OCI-LY3 (cell line): ENCODE results near the gene TTLL5.

Experiments
- EZH2phosphoT487 ChIP-seq: fragments of 200-600 bp; shearing (Covaris generic); IDR thresholded peaks from 2 replicates; pipeline ENCODE4 v1.6.1; 2018; ENCODE audit warnings: antibody characterized with exemption, mixed run types, low read depth
- TF ChIP-seq, protein P1 (sequence below): fragments of 200-600, 300-600 bp; sonication (generic); IDR thresholded peaks from 2 replicates; pipeline ENCODE4 v1.5.1; 2014; ENCODE audit warnings: antibody characterized with exemption, low read length, low read depth

DNA sequence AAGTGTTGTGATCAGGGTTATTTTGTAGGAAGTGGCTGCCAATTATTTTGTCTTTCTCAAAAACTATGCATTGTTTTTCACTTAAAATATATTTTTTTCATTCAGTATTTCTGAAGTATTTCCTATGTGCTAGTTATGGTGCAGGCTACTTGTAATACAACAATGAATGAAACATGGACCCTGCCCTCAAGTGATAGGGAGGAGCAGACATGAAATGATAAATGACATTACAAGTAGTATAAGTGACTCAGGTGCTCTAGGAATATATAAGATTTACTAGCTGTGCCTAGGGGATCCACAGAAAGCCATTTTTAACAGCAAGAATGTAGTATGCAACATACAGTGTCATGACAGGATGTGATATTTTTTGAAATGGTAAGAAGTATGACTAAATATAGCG is 65.3 kb downstream of the TTLL5 start:
- TF ChIP-seq, protein P1, sequence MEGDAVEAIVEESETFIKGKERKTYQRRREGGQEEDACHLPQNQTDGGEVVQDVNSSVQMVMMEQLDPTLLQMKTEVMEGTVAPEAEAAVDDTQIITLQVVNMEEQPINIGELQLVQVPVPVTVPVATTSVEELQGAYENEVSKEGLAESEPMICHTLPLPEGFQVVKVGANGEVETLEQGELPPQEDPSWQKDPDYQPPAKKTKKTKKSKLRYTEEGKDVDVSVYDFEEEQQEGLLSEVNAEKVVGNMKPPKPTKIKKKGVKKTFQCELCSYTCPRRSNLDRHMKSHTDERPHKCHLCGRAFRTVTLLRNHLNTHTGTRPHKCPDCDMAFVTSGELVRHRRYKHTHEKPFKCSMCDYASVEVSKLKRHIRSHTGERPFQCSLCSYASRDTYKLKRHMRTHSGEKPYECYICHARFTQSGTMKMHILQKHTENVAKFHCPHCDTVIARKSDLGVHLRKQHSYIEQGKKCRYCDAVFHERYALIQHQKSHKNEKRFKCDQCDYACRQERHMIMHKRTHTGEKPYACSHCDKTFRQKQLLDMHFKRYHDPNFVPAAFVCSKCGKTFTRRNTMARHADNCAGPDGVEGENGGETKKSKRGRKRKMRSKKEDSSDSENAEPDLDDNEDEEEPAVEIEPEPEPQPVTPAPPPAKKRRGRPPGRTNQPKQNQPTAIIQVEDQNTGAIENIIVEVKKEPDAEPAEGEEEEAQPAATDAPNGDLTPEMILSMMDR, result no peak
- TF ChIP-seq EZH2phosphoT487, result no peak
